Activated naive CD4-positive, alpha-beta T cell treated with anti-CD3 and anti-CD28 coated beads, Interleukin-2, amount 50 U/mL, for 24 hours (primary cell): Measurements from ENCODE around the gene MSANTD2.
A peak's percentile ranks its signal among the peaks of the same experiment; 100 is the strongest.
"Not testable (repeated sequence)": the region's sequence is repeated elsewhere in the genome, so short reads cannot be mapped to it uniquely, and the experiment has no call there.

Experiments used
- H3K27ac Mint-ChIP-seq: one replicate; pipeline ENCODE4 v1.8.0; 2021; ENCODE audit warnings: mild to moderate bottlenecking, mixed read lengths
- H3K27me3 Mint-ChIP-seq: one replicate; pipeline ENCODE4 v1.8.0; 2021; ENCODE audit warnings: mixed read lengths
- H3K36me3 Mint-ChIP-seq: one replicate; pipeline ENCODE4 v1.8.0; 2021; ENCODE audit warnings: mixed read lengths
- H3K4me1 Mint-ChIP-seq: one replicate; pipeline ENCODE4 v1.8.0; 2021; ENCODE audit warnings: mixed read lengths
- H3K4me3 Mint-ChIP-seq: one replicate; pipeline ENCODE4 v1.8.0; 2021; ENCODE audit warnings: mild to moderate bottlenecking, mixed read lengths
- H3K9me3 Mint-ChIP-seq: one replicate; pipeline ENCODE4 v1.8.0; 2021; ENCODE audit warnings: mixed read lengths

Gene MSANTD2

GRCh38 chr11:124799348-124800225, 619 bp downstream of the MSANTD2 start:
- Mint-ChIP-seq H3K4me3 (peak overlapping the region; percentile 97), H3K27me3 (no peaks in the 10 kb centered on the region), H3K9me3 (no peaks in the 10 kb centered on the region), H3K27ac (peak overlapping the region; percentile 98), H3K4me1 (peaks cover 36% of the 10 kb centered on the region), H3K36me3 (no peaks in the 10 kb centered on the region)

DNA sequence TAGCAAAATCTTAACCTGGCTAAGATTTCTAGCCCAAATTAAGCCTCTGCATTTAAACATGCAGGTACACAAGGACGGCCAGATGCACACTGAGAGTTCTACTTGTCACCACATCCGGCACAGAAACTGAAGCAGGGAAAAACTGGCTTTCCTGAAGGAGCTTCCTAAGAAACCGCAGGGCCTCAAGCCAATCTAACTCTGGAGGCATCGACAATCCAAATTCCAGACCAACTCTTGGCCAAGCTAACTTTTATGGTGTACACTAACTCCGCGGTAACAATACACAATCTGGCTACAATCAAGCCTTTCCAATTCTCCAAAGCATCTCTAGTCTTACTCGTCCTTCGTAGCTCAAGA, 1.2 kb downstream of the MSANTD2 start:
- peak overlapping the region; percentile 98 for H3K27ac Mint-ChIP-seq
- H3K27me3 Mint-ChIP-seq = no peaks in the 10 kb centered on the region
- peak overlapping the region; percentile 97 for H3K4me3 Mint-ChIP-seq
- H3K4me1 Mint-ChIP-seq = peaks cover 39% of the 10 kb centered on the region
- H3K9me3 Mint-ChIP-seq = no peaks in the 10 kb centered on the region
- no peaks in the 10 kb centered on the region for H3K36me3 Mint-ChIP-seq

- Mint-ChIP-seq H3K27ac (no peak overlapping the region), H3K4me1 (peaks cover 56% of the 10 kb centered on the region), H3K27me3 (no peaks in the 10 kb centered on the region), H3K9me3 (no peaks in the 10 kb centered on the region), H3K4me3 (no peak overlapping the region), H3K36me3 (no peaks in the 10 kb centered on the region)
These were observed 3.9 kb downstream of the MSANTD2 start for GRCh38 chr11:124796312-124796711.

DNA sequence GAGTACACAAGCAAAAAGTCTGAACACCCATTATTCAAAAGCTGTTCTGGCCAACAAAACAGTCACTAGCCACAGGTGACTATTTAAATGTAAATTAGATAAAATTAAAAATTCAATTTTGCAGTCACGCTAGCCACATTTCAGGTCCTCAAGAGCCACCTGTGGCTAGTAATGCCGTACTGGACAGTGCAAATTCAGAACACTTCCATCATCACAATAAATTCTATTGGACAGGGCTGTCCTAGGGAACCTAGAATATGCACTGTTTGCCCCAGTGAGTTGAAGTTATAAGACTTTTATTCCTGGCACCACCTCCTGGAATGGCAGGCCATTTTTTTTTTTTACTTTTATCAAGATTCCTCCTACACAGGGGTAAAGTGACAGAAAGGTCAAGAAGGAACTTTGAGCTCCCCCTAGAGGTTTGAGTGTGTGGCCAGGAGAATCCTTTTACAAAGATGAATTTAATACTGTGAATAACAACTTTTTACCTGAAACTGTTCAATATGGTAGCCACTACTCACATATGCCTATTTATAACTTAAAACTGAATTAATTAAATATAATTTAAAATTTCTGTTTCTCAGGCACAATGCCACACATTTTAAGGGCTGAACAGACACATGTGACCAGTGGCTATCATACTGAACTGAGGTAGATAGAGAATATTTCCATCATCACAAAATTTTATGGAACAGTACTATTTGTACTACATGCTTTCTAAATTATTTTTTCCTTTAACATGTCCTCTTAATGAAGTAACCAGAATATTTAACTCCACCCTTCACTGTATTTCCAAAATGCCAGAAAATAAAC, 6.5 kb downstream of the MSANTD2 start:
- Mint-ChIP-seq H3K4me1 (peaks cover 56% of the 10 kb centered on the region), H3K9me3 (no peaks in the 10 kb centered on the region), H3K36me3 (no peaks in the 10 kb centered on the region), H3K27ac (no peak overlapping the region), H3K4me3 (no peak overlapping the region), H3K27me3 (no peaks in the 10 kb centered on the region)

- H3K4me1 Mint-ChIP-seq = peaks cover 46% of the 10 kb centered on the region
- no peaks in the 10 kb centered on the region for H3K36me3 Mint-ChIP-seq
- no peaks in the 10 kb centered on the region for H3K27me3 Mint-ChIP-seq
- no peaks in the 10 kb centered on the region for H3K9me3 Mint-ChIP-seq
- no peak overlapping the region for H3K4me3 Mint-ChIP-seq
- H3K27ac Mint-ChIP-seq = no peak overlapping the region
These were observed 8.4 kb downstream of the MSANTD2 start for GRCh38 chr11:124791626-124792341.

DNA sequence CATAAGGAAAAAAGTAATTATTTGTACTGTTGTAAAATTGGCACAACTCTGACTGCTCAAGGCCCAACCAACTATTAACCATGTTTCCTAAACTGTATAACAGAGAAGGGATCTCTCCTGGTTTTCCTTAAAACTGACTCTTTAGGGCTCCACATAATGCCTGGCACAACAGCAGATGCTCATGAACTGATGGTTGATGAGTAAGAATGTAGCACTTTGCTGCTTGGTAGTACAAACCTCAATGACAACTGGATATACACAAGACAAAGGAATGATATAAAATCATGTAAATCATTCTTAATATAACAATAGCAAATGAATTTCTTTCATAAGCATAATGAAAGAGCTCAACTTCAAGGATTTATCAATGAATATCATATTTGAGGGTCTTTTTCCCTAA, 11.7 kb downstream of the MSANTD2 start:
- H3K27ac Mint-ChIP-seq = no peak overlapping the region
- H3K4me3 Mint-ChIP-seq = no peak overlapping the region
- H3K4me1 Mint-ChIP-seq = peaks cover 47% of the 10 kb centered on the region
- no peaks in the 10 kb centered on the region for H3K27me3 Mint-ChIP-seq
- H3K36me3 Mint-ChIP-seq = no peaks in the 10 kb centered on the region
- H3K9me3 Mint-ChIP-seq = no peaks in the 10 kb centered on the region

- H3K4me3 Mint-ChIP-seq = no peak overlapping the region
- peaks cover 20% of the 10 kb centered on the region for H3K4me1 Mint-ChIP-seq
- H3K27me3 Mint-ChIP-seq = no peaks in the 10 kb centered on the region
- H3K36me3 Mint-ChIP-seq = no peaks in the 10 kb centered on the region
- H3K27ac Mint-ChIP-seq = no peak overlapping the region
- H3K9me3 Mint-ChIP-seq = no peaks in the 10 kb centered on the region
These were observed 16.2 kb downstream of the MSANTD2 start for GRCh38 chr11:124784051-124784450.

DNA sequence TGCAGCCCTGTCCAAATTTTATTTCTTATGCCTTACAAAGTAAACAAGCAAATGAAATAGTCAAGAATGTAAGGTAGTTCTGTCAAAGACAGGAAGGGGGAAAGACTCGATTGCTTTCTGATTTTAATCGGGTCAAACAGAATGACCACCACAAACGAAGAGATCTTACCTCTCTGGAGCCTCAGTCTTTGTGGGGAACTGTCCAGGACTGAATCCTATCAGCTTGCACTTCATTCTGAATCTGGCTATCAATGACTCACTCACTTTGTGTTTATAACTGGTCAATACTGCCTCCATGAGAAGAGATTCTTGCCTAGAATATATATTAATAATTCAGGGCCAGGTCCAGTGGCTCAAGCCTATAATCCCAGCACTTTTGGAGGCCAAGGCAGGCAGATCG, 17.2 kb downstream of the MSANTD2 start:
- Mint-ChIP-seq H3K4me1 (peaks cover 27% of the 10 kb centered on the region), H3K4me3 (no peak overlapping the region), H3K9me3 (no peaks in the 10 kb centered on the region), H3K36me3 (no peaks in the 10 kb centered on the region), H3K27me3 (no peaks in the 10 kb centered on the region), H3K27ac (no peak overlapping the region)

GRCh38 chr11:124779568-124779967, 20.6 kb downstream of the MSANTD2 start:
- H3K9me3 Mint-ChIP-seq = no peaks in the 10 kb centered on the region
- H3K36me3 Mint-ChIP-seq = peaks cover 2% of the 10 kb centered on the region
- peaks cover 39% of the 10 kb centered on the region for H3K4me1 Mint-ChIP-seq
- H3K27me3 Mint-ChIP-seq = no peaks in the 10 kb centered on the region
- no peak overlapping the region for H3K27ac Mint-ChIP-seq
- no peak overlapping the region for H3K4me3 Mint-ChIP-seq

DNA sequence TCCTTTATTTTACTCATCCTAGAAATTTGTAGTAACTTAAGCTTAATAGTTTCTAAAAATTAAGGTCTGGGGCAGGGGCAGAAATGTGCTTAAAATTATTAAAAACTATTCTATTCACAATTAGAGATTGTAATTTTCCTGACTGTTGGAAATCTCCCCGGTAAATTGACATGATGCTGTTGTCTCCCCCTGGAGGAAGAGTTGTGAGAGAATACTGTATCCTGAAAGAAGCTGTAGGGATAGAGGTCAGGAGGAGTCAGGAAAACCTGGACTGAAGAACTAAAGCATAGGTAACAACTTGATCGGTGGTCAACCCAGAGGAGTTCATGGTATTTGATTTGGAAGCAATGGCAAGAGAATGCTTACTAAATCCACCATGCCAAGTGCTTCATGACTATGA, 21.9 kb downstream of the MSANTD2 start:
- Mint-ChIP-seq H3K4me1 (peaks cover 33% of the 10 kb centered on the region), H3K27me3 (no peaks in the 10 kb centered on the region)

DNA sequence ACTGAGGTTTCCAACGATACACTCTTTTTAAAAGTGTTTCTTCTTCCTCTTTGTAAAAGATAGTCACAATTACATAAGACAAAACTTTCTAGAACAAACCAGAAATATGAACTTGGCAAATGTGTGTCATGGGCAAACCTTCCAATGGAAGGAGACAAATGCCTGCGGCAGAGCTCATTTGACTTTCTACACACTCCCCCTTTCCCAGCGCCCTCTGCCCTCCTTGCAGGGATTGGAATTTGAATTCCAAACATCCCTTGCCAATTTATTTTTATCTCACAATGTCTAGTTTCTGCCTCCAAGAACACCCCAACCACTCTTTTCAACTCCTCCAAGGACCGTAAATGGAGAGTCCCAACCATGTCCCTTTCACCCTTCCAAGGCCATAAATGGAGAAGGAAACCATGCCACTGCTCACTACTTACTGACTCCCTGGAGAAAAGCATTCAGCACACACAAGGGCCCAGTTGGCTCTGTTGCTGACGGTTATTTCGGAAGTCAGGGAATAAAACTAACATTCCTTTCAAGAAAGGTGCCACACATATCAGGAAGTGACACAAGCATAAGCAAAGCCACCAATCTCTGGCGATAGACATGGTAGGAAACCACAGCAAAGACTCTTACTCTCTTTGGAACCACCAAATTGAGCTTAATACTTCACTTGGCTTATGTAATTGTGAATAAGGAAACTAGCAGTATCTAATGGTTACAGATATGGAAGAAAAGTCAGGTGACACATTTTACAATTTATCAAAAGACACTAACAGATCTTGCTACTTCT, 23.2 kb downstream of the MSANTD2 start:
- Mint-ChIP-seq H3K4me1 (peaks cover 33% of the 10 kb centered on the region), H3K27ac (peak overlapping the region; percentile 52), H3K36me3 (peaks cover 5% of the 10 kb centered on the region), H3K9me3 (no peaks in the 10 kb centered on the region), H3K4me3 (no peak overlapping the region), H3K27me3 (no peaks in the 10 kb centered on the region)

More for the DNA sequence above, 21.9 kb downstream of the MSANTD2 start:
- Mint-ChIP-seq H3K27ac (no peak overlapping the region), H3K9me3 (no peaks in the 10 kb centered on the region), H3K4me3 (no peak overlapping the region), H3K36me3 (peaks cover 4% of the 10 kb centered on the region)

DNA sequence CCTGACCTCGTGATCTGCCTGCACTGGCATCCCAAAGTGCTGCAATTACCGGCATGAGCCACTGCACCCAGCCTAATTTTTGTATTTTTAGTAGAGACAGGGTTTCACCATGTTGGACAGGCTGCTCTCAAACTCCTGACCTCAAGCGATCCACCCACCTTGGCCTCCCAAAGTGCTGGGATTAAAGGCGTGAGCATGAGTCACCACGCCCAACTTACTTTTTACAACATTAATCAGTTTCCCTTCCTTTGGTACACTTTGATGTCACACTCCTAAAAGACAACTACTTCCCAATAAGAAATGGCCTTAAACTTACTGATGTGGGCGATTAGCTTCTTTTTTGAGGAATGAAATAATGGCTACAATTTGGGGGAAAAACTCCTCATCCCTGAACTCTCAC, 29.2 kb downstream of the MSANTD2 start:
- not testable (repeated sequence) for H3K9me3 Mint-ChIP-seq, H3K4me3 Mint-ChIP-seq, H3K27ac Mint-ChIP-seq, H3K27me3 Mint-ChIP-seq, H3K4me1 Mint-ChIP-seq
- peaks cover 15% of the 10 kb centered on the region for H3K36me3 Mint-ChIP-seq

- Mint-ChIP-seq H3K4me3 (no peak overlapping the region), H3K36me3 (peaks cover 15% of the 10 kb centered on the region), H3K9me3 (no peaks in the 10 kb centered on the region), H3K4me1 (no peaks in the 10 kb centered on the region), H3K27me3 (no peaks in the 10 kb centered on the region), H3K27ac (no peak overlapping the region)
These were observed 30.1 kb downstream of the MSANTD2 start for GRCh38 chr11:124769806-124770774.

DNA sequence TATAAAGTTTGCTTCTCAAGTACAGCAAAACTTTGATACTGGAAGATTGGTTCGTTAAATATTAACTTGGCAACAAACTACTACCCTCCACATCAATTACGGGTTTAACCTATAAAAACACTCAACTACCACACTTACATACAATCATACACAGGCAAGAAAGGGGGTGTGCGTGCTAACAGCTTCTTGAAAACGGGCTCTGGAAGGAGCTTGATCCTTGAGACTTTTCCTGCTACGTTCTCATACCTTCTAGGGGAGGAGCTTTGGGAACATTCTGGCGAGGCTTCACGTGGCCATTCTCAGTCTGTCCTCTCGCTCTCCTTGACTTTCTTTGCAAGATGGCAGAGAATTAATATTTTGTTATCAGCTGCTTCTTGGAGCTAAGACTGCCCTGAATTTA, 31.3 kb downstream of the MSANTD2 start:
- H3K4me3 Mint-ChIP-seq = no peak overlapping the region
- peaks cover 15% of the 10 kb centered on the region for H3K36me3 Mint-ChIP-seq
- H3K27ac Mint-ChIP-seq = no peak overlapping the region
- H3K27me3 Mint-ChIP-seq = no peaks in the 10 kb centered on the region
- no peaks in the 10 kb centered on the region for H3K4me1 Mint-ChIP-seq
- no peaks in the 10 kb centered on the region for H3K9me3 Mint-ChIP-seq
